DMS53 treated with DMSO at 0.1 percent for 48 hours (cell line): ENCODE results near the gene COX7A2L.
"Not testable (repeated sequence)": the region's sequence is repeated elsewhere in the genome, so short reads cannot be mapped to it uniquely, and the experiment has no call there.

Source experiments
- DNase-seq: peaks from one replicate; lab custom pipeline; 2025; ENCODE audit not compliant: unreplicated experiment; lab: John Stamatoyannopoulos, UW

The COX7A2L gene

GRCh38 chr2:42368817-42369531, 8.0 kb upstream of the COX7A2L start:
- DNase-seq = no peak

- no peak for DNase-seq
Measured at GRCh38 chr2:42367835-42368234, 6.8 kb upstream of the COX7A2L start.

GRCh38 chr2:42366411-42366810, 5.4 kb upstream of the COX7A2L start:
- no peak for DNase-seq

GRCh38 chr2:42364658-42365057, 3.6 kb upstream of the COX7A2L start:
- DNase-seq = no peak

- DNase-seq = no peak
Measured at GRCh38 chr2:42363413-42363812, 2.4 kb upstream of the COX7A2L start.

- no peak for DNase-seq
Measured at GRCh38 chr2:42361728-42362283, 789 bp upstream of the COX7A2L start.

GRCh38 chr2:42360493-42360889, 526 bp downstream of the COX7A2L start:
- no peak for DNase-seq

- DNase-seq = no peak
Measured at GRCh38 chr2:42359965-42360483, 993 bp downstream of the COX7A2L start.

GRCh38 chr2:42359304-42359964, 1.6 kb downstream of the COX7A2L start:
- DNase-seq = no peak

- DNase-seq = no peak
Measured at GRCh38 chr2:42353792-42354429, 7.1 kb downstream of the COX7A2L start.

GRCh38 chr2:42351864-42352263, 9.2 kb downstream of the COX7A2L start:
- DNase-seq = no peak

GRCh38 chr2:42350434-42351063, 10.5 kb downstream of the COX7A2L start:
- no peak for DNase-seq

GRCh38 chr2:42348113-42348805, 12.8 kb downstream of the COX7A2L start:
- no peak for DNase-seq

GRCh38 chr2:42347518-42347917, 13.5 kb downstream of the COX7A2L start:
- DNase-seq = not testable (repeated sequence)

- DNase-seq = not testable (repeated sequence)
Measured at GRCh38 chr2:42346856-42347255, 14.2 kb downstream of the COX7A2L start.

- DNase-seq = no peak
Measured at GRCh38 chr2:42345986-42346385, 15.0 kb downstream of the COX7A2L start.

GRCh38 chr2:42342795-42343241, 18.2 kb downstream of the COX7A2L start:
- no peak for DNase-seq

- no peak for DNase-seq
Measured at GRCh38 chr2:42342061-42342794, 18.8 kb downstream of the COX7A2L start.

- no peak for DNase-seq
Measured at GRCh38 chr2:42340938-42341636, 19.9 kb downstream of the COX7A2L start.
